ENCODE data around the gene LMBR1L.

LMBR1L gene

DNA sequence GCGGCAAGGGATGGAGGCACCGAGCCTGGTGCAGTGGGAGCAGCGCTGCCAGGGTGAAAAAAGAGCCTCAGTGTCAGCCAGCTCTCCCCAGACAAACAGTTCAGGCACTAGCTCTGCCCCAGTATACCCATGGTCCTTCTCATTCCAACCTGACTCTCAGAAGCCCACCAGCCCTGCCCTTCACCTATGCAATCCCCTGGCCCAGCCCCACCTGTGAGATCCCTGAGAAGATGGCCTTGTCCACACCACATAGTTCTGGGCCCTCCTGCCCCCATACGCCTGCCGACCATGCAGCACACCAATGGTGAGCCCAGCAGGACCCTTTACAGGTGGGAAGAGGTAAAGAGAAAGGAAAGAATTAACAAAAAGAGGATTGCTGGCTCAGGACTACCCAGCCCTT, 56.6 kb downstream of the LMBR1L start:
- no peak overlapping the region for H3K9ac ChIP-seq (ENCODE audit: low read length)
- peaks cover 55% of the 10 kb centered on the region for H3K36me3 ChIP-seq (ENCODE audit: control insufficient read depth, insufficient read depth, low read length)
- H3K27ac ChIP-seq (ENCODE audit: low read depth, low read length): no peak overlapping the region
- peaks cover 30% of the 10 kb centered on the region for H3K4me1 ChIP-seq (ENCODE audit: control insufficient read depth, insufficient read depth, low read length)
- no peaks in the 10 kb centered on the region for H3K27me3 ChIP-seq (ENCODE audit: control insufficient read depth, insufficient read depth, low read length)
- H3K4me3 ChIP-seq (ENCODE audit: low read length): no peak overlapping the region

GRCh38 chr12:49052451-49053208, 58.0 kb downstream of the LMBR1L start:
- H3K27ac ChIP-seq (ENCODE audit: low read depth, low read length): no peak overlapping the region
- no peak overlapping the region for H3K4me3 ChIP-seq (ENCODE audit: low read length)
- peaks cover 22% of the 10 kb centered on the region for H3K4me1 ChIP-seq (ENCODE audit: control insufficient read depth, insufficient read depth, low read length)
- H3K36me3 ChIP-seq (ENCODE audit: control insufficient read depth, insufficient read depth, low read length): peaks cover 68% of the 10 kb centered on the region
- no peaks in the 10 kb centered on the region for H3K27me3 ChIP-seq (ENCODE audit: control insufficient read depth, insufficient read depth, low read length)
- H3K9ac ChIP-seq (ENCODE audit: low read length): no peak overlapping the region

DNA sequence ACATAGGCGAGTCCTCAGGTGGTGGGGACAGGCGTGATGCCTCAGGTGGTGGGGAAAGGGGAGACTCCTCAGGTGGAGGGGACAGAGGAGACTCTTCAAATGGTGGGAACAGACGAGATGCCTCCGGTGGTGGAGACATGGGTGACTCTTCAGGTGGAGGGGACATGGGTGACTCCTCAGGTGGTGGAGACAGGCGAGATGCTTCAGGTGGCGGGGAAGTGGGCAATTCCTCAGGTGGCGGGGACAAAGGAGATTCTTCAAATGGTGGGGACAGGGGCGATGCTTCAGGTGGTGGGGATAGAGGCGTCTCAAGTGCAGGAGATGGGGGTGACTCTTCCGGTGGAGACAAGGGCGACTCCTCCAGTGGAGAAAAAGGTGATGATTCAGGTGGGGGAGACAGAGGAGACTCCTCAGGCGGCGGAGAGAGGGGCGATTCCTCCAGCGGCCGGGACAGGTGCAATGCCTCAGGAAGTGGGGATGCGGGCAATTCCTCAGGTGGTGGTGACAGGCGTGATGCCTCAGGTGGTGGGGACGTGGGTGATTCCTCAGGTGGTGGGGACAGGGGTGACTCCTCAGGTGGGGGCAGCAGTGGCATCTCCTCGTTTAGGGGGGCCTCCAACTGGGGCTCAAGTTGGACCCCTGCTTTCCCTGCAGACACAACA, 58.7 kb downstream of the LMBR1L start:
- no peak overlapping the region for H3K4me3 ChIP-seq (ENCODE audit: low read length)
- peaks cover 16% of the 10 kb centered on the region for H3K4me1 ChIP-seq (ENCODE audit: control insufficient read depth, insufficient read depth, low read length)
- no peaks in the 10 kb centered on the region for H3K27me3 ChIP-seq (ENCODE audit: control insufficient read depth, insufficient read depth, low read length)
- peaks cover 69% of the 10 kb centered on the region for H3K36me3 ChIP-seq (ENCODE audit: control insufficient read depth, insufficient read depth, low read length)
- no peak overlapping the region for H3K27ac ChIP-seq (ENCODE audit: low read depth, low read length)
- no peak overlapping the region for H3K9ac ChIP-seq (ENCODE audit: low read length)

GRCh38 chr12:49051373-49051764, 59.3 kb downstream of the LMBR1L start:
- Histone ChIP-seq H3K27ac (ENCODE audit: low read depth, low read length) (no peak overlapping the region), H3K36me3 (ENCODE audit: control insufficient read depth, insufficient read depth, low read length) (peaks cover 72% of the 10 kb centered on the region), H3K4me3 (ENCODE audit: low read length) (no peak overlapping the region), H3K4me1 (ENCODE audit: control insufficient read depth, insufficient read depth, low read length) (peaks cover 10% of the 10 kb centered on the region), H3K27me3 (ENCODE audit: control insufficient read depth, insufficient read depth, low read length) (no peaks in the 10 kb centered on the region), H3K9ac (ENCODE audit: low read length) (no peak overlapping the region)

- H3K4me1 ChIP-seq (ENCODE audit: control insufficient read depth, insufficient read depth, low read length): peaks cover 4% of the 10 kb centered on the region
- peaks cover 79% of the 10 kb centered on the region for H3K36me3 ChIP-seq (ENCODE audit: control insufficient read depth, insufficient read depth, low read length)
- no peak overlapping the region for H3K4me3 ChIP-seq (ENCODE audit: low read length)
- no peak overlapping the region for H3K27ac ChIP-seq (ENCODE audit: low read depth, low read length)
- H3K27me3 ChIP-seq (ENCODE audit: control insufficient read depth, insufficient read depth, low read length): no peaks in the 10 kb centered on the region
- no peak overlapping the region for H3K9ac ChIP-seq (ENCODE audit: low read length)
Observed at GRCh38 chr12:49050507-49051372, 59.9 kb downstream of the LMBR1L start.

DNA sequence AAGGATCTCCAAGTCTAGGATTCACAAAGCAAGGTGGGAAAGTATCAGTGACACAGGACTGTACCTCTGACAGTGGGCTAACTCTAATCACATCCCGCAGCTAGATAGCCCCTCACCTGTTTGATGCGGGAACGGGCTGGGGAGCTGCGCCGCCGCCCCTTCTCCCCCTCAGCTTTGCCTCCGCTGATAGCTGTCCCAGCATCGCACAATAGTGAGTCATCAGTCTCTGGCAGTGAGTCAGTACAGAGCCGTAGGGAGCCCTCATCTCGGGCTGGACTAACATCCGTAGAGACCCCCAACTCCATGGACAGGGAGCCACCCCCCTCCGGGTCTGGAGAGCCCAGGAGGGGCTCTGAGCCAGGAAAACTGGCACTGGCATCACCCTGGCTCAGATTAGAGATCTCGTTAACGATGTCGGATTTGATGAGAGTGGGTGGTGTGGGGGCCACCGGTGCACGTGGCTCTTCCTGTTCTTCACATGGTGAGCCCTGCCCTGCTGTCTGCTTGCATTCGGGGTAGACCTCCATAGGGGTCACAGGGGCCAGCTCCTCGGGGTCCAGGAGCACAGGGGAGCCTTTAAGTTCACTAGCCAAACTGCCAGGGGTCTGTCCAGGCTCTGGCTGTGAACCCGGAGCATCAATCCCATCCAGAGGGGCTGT, 61.0 kb downstream of the LMBR1L start:
- Histone ChIP-seq H3K36me3 (ENCODE audit: control insufficient read depth, insufficient read depth, low read length) (peaks cover 83% of the 10 kb centered on the region), H3K27ac (ENCODE audit: low read depth, low read length) (no peak overlapping the region), H3K4me1 (ENCODE audit: control insufficient read depth, insufficient read depth, low read length) (no peaks in the 10 kb centered on the region), H3K4me3 (ENCODE audit: low read length) (no peak overlapping the region), H3K9ac (ENCODE audit: low read length) (no peak overlapping the region), H3K27me3 (ENCODE audit: control insufficient read depth, insufficient read depth, low read length) (no peaks in the 10 kb centered on the region)

GRCh38 chr12:49048953-49049352, 61.7 kb downstream of the LMBR1L start:
- H3K9ac ChIP-seq (ENCODE audit: low read length): no peak overlapping the region
- no peaks in the 10 kb centered on the region for H3K27me3 ChIP-seq (ENCODE audit: control insufficient read depth, insufficient read depth, low read length)
- H3K4me3 ChIP-seq (ENCODE audit: low read length): no peak overlapping the region
- H3K36me3 ChIP-seq (ENCODE audit: control insufficient read depth, insufficient read depth, low read length): peaks cover 84% of the 10 kb centered on the region
- no peak overlapping the region for H3K27ac ChIP-seq (ENCODE audit: low read depth, low read length)
- H3K4me1 ChIP-seq (ENCODE audit: control insufficient read depth, insufficient read depth, low read length): no peaks in the 10 kb centered on the region

All from rectal smooth muscle tissue (tissue), 1 donor.